SK-MEL-5 (cell line): ENCODE results near the gene ZKSCAN3. TPM values are rescaled to one million over a fixed set of nuclear protein-coding genes. Genes with fewer than 3 reads are reported as not detected.
"Not testable (repeated sequence)": the region's sequence is repeated elsewhere in the genome, so short reads cannot be mapped to it uniquely, and the experiment has no call there.

Experiments used
- DNase-seq: peaks from one replicate; pipeline ENCODE4 v3.0.0-alpha.2; 2016; ENCODE audit warnings: low read depth, low spot score
- in situ Hi-C: cut with HindIII; loops from 2 replicates; pipeline ENCODE4 v1.10.0; 2016; ENCODE audit warnings: low sequenced_read_pairs, high pct_unique_total_duplicates, low pct_unique_long_range_greater_than_20kb
- total RNA-seq: library from RNA; depleted of rRNA; stranded (reverse); fragments of >200 nt; shearing (Covaris generic); gene quantifications from 2 replicates; pipeline ENCODE4 v1.2.3, GENCODE V29; 2014

Gene ZKSCAN3
- total RNA-seq, 1 experiment from 2014 or later, result 4.0 TPM

- in situ Hi-C loops, result no loop called here
- peak; percentile 52 for DNase-seq
Observed at GRCh38 chr6:28336284-28337120, 13.2 kb upstream of the ZKSCAN3 start.

GRCh38 chr6:28337121-28337520 lies 12.6 kb upstream of the ZKSCAN3 start:
- in situ Hi-C loops, result no loop called here
- no peak for DNase-seq

- no peak for DNase-seq
- in situ Hi-C loops, result no loop called here
Observed at GRCh38 chr6:28340310-28341095, 9.2 kb upstream of the ZKSCAN3 start.

- in situ Hi-C loops, result no loop called here
- no peak for DNase-seq
Observed at GRCh38 chr6:28343898-28344677, 5.7 kb upstream of the ZKSCAN3 start.

DNA sequence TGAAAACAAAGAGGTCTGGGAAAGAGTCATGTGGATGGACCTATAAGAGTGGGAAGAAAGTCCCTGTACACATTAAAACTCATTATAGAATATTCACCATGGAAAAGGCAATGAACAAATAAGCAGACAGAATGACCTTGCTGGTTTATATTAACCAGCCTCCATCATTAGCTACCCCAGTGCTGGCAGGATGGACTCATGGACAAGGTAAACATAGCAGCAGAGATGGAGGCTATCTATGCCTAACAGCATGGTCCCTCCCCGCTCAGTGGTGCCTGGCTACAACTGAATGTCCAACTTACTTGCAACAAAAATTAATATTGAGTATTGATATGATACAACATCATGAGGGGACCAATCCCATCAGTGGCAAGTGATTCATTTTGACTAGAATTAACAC lies 4.5 kb upstream of the ZKSCAN3 start:
- no peak for DNase-seq
- in situ Hi-C loops, result no loop called here

DNA sequence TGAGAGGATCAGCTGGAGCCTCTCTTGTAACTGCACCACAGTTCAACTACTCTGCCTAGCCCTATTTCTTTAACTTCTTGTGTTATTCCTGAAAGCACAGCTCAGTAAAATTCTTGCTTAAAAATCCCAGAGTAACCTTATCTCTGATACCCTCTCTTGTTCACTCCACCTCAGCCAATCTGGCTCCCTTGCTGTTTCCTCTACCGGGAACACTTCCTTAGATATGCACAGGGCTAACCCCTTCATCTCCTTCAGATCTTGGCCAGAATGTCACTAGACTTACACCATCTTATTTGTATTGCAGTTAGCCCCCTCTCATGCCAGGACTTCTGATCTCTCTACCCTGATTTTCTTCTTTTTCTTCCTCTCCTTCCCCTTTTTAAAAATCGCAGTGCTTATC lies 2.6 kb upstream of the ZKSCAN3 start:
- in situ Hi-C loops, result no loop called here
- no peak for DNase-seq

DNA sequence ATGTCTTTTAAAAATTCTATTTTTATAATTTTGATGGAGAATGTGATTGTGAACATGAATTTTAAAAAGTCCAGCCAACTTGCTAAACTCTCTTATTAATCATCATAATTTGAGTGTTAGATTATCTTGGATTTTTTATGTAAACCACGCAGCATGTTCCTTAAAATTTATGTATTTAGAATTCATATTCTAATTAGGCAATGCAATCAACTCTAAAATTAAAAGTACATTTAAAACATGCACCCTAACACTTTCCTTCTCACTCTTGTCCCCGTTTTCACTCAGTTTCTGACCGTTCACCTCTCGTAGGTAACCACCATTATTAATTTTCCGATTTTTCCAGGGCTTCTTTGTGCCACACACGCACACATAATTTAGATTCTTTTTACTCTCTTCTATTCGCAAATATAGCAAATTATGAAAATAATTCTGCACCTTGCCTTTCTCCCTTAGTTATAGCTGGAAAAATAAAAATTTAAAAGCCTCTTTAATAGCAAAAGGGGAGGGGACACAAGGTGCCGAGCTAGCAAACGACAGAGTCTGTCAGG lies 329 bp upstream of the ZKSCAN3 start:
- DNase-seq, result no peak
- in situ Hi-C loops, result no loop called here

DNA sequence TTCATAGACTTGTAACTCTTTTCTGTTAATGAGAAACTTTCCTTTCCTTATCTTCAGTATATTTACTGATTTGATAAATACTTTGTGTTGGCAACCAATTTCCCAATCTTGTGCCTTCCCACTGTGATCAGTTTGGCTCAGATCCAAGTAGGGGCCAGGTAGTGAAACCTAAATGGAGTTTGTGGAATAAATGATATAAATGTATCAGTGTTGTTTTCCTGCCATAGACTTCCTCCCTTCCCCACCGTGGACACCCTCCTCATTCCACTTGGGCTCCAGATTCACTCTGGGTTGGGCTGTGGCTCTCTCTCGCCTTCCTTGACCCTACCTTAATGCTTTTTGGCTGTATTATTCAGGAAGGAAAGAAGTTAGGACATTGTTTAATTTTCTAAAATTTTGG lies 1.3 kb downstream of the ZKSCAN3 start:
- DNase-seq, result no peak
- in situ Hi-C loops, result no loop called here

DNA sequence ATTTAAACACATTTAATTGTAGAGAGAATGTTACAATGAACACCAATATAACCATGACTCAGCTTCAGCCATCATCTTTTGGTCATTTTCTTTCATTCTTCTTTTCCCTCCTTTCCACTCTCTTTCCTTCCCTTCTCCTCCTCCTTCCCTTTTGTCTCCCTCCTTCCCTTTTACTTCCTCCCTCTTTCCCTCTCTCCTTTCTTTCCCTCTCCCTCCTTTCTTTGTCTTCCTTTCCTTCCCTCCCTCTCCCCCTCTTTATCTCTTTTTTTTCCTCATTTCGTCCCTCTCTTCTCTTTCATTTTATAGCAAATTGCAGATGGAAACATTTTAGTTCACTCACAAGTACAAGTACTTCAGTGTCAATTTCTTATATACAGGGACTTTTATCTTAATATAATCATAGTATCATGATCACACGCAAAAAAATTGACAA lies 1.8 kb downstream of the ZKSCAN3 start:
- in situ Hi-C loops, result no loop called here
- DNase-seq, result no peak

DNA sequence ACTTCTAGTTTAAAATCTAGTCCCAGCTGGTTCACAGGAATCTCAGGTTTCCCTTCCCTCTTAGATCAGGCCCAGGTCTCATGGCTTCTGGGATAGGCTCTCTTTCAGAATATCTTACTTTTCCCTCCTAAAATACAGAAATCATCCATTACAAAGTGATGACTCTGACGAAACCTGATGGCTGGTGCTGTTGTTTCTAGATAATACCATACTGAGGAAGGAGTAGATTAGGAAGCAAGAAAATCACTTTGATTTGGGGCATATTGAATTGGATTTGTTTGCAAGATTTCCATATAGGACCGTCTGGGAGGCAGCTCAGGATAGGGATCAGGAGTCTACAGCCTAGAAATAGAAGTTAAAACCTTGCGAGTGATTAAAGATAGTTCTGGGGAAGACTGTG lies 3.6 kb downstream of the ZKSCAN3 start:
- in situ Hi-C loops, result no loop called here
- DNase-seq, result no peak

DNA sequence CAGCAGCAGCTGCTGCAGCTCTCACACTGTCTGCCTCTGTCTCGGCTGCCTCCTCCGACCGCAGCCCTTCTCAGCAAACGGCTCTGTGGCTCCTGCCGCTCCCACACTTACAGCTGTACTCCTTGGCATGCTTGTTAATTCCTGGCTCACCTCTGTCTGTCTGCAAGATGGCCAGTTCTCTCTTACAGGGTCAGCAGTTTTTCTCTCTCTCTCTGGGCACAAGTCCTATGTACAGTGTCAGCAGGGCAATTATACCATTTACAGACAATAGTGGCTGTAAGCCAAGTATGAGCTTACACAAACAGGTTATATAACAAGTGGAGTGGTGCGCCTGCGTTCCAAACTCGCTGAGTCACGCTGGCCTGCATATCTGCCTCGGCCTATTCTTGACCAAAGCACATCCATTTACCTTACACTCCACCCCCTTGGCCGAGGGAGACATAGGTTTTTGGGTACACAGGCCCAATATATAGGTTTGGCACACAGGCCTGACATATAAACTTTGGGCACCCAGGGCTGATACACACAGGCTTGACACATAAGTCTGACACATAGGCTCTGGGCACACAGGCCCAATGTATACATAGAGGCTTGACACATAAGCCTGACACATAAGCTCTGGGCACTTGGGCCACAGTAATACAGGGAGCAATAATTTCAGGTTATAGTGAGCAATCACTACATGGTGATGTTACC lies 4.4 kb downstream of the ZKSCAN3 start:
- no peak for DNase-seq
- in situ Hi-C loops, result no loop called here

DNA sequence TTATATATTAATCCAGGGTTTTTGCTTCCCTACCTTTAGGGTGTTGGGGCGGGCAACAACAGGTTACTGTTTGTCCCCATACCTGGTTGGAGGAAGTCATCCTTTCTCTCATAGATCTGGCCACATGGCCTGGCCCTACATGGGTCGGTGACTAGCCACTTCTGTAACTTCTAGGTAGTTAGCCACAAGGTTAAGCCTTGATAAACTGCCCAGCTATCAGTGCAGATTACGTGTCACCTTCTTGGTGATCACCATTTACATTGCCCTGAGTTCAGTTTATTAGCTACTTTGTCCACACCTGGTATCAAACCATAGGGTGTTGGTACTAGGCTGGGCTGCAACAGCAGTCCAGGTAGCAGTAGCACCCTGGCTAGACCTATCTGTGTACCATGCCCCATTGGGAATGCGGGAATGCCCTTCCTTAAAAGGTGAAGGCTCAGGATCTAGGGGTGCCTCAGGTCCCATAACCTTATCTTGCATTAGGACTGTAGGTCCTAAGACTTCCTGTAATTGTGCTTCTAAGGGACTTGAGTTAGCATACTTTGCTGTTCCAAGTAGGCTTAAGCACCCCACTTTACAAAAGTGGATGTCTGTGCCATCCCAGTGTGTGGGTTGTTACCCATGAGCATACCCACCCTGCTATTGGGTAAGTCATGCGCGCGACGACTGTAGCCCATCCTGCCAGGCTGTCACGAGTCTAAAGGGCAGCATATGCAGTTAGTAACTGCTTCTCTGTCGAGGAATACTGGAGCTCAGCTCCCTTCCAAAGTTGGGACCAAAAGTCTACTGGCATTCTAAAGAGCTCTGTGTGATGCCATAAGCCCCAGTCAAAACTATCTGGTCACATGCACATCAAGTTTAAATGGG lies 5.2 kb downstream of the ZKSCAN3 start:
- in situ Hi-C loops, result no loop called here
- DNase-seq, result no peak

- in situ Hi-C loops, result no loop called here
- peak; percentile 88 for DNase-seq
Observed at GRCh38 chr6:28355743-28356665, 6.3 kb downstream of the ZKSCAN3 start.

DNA sequence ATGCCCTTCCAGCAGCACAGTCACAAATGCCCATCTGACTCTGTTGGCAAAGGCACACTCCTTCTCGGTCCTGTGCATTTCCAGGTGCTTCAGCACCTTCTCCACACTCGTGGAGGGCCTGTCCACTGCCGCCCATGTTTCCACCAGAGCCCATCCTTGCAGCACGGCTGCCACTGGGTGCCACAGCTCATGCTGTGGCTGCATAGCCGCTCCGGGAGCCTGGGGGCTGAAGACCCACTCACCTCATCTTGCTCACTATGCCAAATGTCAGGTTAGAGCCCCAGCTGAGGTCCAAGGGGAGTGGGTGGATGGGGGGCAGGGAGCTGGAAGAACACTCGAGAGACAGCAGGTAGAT lies 6.9 kb downstream of the ZKSCAN3 start:
- in situ Hi-C loops, result no loop called here

GRCh38 chr6:28357036-28357435 lies 7.3 kb downstream of the ZKSCAN3 start:
- no peak for DNase-seq
- in situ Hi-C loops, result no loop called here

More for the DNA sequence above, 6.9 kb downstream of the ZKSCAN3 start:
- DNase-seq, result no peak

GRCh38 chr6:28359562-28359961 lies 9.8 kb downstream of the ZKSCAN3 start:
- in situ Hi-C loops, DNase-seq: not testable (repeated sequence)
